Effector CD4-positive, alpha-beta T cell (primary cell): ENCODE results near the gene TM9SF3.

Experiments
- DNase-seq: peaks from one replicate; pipeline ENCODE4 v3.0.0-alpha.2; 2020
- total RNA-seq: gene quantifications from one replicate; lab custom pipeline; 2026; lab: John Stamatoyannopoulos, UW

TM9SF3 gene
- total RNA-seq, result 184 reads per million, percentile 91 among the genes with 10 or more reads in this experiment

DNA sequence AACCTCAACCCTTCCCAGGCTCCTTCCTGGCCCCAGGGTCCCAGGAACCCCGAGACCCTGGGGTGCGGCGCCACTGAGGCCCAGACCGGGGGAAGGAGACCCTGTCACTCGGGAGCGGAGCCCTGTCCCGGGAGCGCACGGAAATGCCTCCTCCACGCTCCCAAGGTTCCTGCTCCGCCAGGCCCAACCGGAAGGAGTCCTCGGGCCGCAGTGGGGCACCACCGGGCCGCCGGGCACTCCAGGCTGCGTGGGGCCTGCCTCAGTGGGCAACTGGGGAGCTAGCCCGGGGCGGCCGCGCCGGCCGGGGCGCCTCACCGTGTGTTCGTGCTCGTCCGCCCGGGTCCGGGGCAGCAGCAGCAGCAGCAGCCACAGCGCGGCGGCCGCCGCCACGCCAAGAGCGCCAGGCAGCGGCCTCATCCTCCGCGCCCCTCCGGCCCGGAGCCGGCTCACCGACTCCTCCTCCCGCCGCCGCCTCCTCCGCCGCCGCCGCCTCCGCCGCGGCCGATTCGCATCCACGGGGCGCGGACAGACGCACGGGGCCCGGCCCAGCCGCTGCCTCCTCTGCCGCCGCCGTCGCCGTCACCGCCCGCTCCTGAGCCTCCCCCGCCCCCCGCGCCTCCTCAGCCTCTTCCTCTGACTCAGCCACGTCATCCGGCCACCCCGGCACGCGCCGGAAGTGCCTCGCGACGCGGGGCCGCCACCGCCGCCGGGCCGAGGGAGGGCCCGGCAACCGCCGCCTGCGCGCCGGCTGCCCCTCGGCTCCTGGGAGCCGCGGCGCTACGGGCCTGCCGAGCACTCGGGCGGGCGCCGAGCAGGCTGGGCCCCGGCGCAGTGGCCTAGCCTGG, at the start of gene TM9SF3:
Gene TM9SF3 (minus strand): TSS at position 594 of the 845 bp plus-strand sequence. CDS start 177 bp downstream, at position 417.
- peak; percentile 91 for DNase-seq

DNA sequence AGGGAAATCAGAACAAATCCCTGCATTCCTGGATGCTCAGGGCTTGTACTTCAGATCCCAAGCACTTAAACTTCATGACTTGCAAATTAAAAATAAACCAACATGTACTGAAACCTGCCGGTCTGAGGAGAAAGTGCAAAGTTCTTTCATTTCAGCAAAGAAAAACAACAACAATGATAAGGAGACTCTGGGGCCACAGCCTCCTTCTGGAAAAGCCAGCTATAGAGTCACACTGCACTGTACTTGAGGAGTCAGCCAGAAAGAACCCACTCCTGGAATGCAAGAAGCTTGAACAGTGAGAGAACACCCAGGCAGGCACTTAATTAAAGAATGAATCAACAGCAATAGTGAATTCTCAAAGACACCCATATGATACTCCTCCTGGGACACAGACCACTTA, 49.7 kb upstream of the TM9SF3 start:
- DNase-seq, result no peak

DNA sequence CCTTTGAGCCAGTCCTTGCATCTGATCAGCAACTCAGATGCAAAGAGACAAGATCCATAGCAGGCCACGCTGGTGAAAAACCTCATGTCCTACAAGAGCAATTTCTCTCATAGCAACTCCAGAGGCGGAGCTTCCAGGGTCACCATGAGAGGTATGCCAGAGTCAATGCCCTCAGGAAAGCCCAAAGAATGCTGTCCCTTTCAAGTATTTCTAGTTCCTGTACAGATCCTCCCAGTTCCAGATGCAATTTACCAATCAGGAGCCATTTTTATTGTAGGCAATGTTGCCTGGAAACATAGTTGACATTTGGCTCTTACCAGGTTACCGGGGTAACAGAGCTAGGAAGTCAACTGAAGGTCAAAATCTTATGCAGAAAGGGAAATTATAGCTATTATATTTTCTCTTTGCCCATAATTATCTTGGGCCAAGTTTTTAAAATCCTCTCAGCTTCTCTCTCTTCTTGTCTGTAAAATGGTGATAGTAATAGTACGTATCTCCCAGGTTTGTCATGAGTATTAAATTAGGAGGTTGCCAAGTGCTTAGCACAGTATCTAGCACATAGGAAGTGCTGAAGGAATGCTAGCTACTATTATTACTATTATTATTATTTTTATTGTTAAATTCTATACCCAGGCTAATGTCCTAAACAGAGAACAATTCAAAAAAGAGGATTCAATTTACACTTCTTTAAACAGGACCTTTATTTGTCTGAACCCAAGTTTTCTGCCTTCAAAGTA, 46.3 kb upstream of the TM9SF3 start:
- DNase-seq, result no peak

DNA sequence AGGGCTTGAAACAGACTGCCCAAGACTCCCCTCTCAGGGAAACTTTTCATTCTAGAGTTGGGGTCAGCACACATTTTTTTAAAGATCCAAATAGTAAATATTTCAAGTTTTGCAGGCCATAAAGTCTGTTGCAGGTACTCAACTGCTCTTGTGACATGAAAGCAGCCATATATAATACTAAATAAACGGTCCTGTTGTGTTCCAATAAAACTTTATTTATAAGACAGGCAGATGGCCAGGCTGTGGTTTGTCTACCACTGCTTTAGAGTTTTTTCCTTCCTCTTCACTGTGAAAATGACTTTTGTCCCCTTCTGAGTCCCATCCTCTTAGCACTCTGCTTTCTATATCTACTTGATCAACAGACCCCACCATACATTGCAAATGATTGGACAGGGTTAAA, 40.5 kb upstream of the TM9SF3 start:
- no peak for DNase-seq

DNA sequence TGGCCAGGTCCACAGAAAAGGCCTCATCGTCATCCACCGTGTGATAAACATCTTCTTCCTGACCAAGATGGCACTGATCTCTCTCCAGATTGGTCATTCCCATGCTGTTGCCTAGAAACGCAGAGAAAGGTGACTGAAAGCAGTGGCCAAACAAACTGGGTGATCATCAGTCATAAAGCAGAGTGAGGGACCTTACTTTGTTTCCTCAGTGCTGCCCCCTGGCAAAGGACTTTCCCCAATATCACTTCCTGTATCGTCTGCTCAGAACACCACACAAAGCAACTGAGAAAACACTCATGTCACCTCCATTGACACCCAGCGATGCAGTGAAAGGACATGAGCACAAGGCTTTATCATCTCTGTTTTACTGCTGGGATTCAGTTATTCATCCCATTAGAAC, 40.0 kb upstream of the TM9SF3 start:
- no peak for DNase-seq

DNA sequence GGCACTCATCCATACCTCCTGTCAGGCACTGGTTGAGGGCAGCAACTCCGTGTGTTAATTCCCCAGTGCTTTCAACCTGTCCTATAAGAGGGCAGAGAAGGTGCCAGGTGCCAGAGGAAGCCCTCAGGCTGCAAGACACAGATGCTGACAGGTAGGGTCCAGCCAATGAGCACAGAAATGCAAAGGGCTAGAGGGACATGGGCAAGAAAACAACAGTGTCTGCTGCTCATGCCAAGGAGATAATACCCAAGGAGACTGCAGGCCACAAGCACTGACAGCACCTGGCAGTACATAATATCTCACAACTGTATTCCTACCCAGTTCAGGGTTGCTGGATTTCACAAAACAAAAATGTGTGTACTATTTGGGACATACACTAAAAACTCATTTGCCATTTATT, 38.4 kb upstream of the TM9SF3 start:
- DNase-seq, result no peak

DNA sequence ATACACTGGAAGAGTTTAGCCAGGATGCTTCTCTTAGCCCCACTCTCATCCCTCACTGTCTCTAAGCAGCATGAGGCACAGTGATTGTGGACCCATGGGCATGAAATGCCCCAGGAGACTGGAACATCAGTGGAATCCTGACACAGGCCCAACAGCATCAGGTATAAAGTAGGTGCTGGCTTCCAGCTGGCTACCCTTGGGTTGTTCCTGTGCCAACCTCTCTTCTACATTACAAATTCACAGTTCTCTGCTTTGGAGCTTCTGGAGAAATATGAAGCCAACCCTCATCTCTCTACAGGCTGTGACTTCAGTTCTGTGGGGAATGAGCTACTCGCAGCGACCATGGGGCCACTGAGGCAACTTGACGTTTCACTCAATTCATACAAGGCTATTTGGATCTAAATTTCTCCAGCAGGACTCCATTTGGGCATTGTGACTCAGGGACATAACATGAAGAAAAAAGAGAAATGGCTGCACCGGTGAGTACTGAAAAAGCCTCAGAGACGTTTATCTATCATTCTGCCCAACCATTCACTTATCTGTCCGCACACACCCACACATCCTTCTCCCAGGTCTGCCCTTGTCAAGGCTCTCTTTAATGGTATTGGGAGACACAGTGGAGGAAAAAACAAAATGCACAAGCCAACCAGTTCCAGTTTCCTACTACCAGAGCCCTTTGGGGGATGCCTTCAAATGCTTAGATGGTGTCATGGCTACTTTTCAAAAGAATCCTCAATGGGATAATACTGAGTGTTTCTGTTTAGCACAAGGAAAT, 35.4 kb upstream of the TM9SF3 start:
- no peak for DNase-seq

DNA sequence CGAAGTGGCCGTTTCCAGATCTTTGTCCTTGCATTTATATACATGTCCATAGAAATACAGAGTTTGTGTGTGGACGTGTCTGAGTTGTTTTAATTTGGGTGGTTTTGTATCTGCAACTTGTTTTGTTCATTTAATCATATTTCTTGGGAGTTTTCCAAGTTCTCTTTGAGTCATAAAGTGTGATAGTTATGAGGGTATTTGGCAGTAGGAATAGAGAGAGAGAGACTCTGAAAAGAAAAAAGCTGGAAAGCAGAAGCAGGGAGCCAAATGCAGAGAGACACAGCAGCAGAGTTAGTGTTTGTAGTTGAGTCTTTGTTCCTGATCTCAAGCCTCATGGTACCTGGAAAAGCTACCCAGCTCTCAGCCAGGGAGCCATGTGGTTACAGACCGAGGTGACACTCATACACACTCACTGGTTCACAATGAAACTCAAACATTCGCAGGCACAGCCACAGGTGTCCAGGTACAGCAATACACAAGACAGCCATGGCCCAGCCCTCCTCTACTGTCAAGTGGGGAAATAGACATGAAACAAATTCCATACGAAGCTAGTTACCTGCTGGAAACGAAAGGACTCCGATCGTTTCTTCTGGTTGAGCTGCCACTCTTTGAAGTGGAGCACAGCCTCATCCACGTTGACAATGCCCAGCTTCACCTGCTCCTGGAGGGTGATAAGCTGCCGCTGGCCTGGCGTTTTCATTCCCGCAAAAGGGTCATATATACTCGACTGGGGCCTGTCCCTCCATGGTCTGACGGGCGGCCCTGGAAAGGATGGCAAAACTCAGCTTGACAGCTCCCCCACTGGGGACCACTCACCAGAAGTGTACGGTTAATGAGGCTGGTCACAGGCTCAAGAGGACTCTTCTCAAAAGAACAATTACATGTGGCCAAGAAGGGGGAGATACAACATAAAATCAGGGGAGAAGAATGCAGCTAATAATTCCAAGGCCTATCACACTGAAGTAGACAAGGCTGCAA, 33.3 kb upstream of the TM9SF3 start:
- DNase-seq, result no peak

DNA sequence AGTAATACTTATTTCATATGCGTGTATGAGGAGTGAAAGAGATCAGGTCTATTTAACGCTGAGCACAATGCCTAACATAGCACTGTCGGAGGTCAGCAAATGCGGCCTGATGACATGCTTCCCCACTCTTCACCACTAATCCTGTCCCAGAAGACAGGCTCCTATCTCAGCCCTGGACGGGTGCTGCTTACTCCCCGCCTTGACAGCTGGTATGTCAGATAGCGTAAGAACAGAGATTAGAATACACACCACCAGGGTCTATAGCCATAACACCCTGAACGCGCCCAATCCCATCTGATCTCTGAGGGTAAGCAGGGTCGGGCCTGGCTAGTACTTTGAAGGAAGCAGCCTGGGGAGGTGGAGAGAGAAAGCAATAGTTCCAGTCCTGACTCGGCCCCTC, 32.3 kb upstream of the TM9SF3 start:
- DNase-seq, result no peak

DNA sequence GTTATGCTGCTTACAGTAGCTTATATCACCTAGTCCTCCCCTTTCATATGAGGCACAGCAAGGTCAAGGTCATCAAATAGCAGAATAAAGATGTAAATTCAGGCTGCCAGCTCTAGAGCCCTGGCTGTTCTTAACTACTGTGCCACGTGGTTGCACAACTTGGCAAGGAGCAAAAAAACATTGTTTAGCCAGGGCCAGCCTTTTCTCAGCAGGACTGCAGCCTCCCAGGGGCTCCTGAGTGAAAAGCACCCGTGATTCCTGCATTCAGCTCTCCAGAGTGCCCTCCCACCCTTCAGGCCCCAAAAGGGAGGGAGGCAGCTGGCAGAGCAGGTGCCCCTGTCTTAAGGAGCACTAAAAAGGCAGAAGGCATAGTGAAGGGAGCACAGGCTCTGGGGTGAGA, 31.8 kb upstream of the TM9SF3 start:
- DNase-seq, result no peak

DNA sequence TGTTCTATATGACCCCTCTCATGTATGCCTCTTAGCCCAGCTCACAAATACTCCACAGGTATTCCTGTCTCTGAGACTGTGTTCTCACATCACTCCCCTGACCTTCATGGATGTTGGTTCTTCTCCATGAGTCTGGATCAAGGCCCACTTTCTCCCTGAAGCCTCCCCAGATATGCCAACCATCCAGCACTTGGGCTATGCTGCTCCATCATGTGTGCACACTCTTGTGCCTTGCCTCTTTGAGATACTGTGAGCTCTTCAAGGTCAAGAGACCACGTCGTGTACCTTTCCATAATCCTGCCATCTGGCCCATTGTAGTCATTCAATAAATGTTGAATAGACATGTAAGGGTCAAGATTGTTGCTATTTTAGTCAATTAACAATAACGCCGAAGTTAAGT, 30.1 kb upstream of the TM9SF3 start:
- no peak for DNase-seq

DNA sequence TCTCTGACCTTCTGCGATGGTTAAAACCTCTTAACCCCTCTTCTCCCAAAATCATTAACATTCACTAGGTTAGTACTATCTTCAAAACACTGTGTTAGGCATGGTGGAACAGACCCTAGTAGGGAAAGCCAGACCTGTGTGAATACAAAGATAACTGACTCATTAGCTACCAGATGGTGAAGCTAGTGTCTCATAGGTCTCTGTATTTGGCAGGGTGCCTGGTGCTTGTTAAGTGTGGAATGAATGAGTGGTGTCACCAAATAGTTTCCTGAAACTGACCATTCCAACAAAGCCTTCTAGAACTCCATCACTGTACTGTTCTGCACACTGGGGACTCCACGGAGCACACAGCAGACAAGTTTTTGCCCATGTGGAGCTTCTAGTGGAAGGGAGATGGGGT, 27.7 kb upstream of the TM9SF3 start:
- DNase-seq, result no peak

DNA sequence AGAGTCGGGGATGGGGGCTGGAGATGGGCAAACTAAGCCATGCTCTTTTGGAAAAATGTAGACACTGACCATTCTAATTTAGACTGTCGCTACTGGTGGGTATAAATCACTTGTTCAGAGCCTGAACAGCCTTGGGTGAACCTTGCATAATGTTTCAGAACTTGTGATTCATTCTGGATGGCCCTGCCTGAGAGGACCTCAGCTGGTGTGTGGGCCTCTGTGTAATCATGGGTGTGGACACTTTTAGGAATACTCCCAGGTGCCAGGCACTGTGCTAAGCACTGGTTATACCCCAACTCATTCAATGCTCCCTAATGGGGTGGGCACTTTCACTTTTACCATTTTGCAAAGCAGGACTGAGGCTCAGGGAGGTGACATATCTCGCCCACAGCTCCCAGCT, 26.8 kb upstream of the TM9SF3 start:
- DNase-seq, result no peak

DNA sequence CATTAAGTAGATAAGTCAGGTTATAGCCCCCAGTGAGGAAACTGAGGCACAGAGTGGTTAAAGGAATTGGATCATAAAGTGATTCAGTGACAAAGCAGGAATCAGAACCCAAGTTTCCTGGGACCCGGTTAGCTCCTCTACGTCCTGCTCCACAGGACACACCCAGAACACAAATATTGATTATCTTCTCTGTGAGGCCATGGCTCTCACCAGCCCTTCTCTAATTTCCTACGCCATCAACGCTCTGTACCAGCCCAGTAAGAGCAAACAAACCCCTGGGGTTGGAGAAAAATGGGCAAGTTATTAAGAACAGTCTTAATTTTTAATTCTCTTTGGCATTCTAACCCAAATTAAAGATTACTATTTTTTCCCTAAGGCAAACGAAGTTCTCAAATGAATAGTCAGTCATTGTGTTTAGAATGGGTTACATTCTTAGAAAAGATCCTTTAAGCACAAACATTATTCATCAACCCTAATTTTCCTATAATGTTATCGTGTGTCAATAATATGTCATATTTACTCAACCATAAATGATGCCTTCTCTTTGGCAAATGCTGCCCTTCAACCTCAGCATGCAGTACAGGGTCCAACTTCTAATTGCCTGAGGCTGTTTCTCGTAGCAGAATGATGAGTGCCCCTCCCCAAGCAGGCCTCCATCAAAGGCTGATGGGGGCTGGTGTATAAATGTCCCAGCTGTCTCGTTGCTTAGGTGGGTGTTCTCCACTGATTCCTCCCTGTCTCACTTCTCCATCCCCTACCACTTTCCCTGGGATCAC, 25.4 kb upstream of the TM9SF3 start:
- no peak for DNase-seq

DNA sequence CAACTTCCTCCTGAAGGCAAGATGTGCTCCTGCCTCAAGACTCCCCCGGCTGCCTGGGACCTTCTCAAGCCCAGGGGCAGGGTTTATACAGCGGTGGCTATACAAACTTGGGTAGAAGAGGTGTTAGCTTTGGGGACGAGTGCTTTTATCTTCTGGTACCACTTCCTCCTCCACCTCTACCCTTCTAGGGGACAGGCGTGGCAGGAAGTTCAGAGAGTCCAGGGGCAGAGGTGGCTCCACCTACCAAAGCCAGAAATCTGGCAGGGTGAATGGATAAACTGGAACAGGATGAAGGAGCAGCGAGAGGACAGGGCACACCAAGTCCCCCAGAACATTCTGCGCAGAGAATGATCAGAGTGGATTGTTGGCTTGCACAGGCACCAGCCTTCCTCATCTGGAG, 24.0 kb upstream of the TM9SF3 start:
- no peak for DNase-seq

DNA sequence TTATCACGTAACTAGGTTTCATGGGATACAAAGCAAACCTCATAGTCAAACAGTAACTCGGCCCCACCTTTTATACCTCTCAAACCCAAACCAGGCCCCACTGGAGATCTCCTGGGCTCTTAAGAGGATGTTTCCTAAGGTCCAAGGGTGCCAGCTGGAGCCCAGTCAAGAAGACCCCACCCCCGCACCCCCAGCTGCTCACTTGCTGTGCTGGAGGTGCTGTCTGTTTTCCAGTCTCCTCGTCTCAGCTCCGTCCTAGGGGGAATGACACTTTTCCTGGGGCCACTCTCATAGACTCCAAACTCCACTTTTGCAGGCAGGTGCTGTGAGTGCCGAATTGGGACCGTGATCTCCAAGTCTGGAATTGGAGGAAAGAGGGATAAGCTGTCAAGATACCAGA, 22.7 kb upstream of the TM9SF3 start:
- no peak for DNase-seq

DNA sequence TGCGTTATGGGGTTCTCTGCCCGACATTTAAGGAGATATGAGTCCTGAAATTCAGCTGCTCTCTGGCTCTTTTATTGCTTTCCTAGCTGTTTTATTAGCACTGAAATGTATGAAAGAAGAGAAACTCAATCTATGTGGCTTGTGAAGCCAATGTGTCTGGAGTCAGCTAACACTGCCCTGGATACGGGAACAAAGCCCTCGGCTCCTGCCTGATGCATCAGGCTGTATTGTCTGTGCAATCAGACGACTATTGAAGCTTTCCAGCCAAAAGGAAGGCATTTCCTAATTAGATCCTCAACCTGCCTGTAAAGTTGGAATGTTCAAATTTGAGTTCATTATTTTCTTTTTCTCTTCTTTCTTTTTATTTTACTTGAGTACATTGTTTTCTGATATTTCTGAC, 22.0 kb upstream of the TM9SF3 start:
- no peak for DNase-seq

DNA sequence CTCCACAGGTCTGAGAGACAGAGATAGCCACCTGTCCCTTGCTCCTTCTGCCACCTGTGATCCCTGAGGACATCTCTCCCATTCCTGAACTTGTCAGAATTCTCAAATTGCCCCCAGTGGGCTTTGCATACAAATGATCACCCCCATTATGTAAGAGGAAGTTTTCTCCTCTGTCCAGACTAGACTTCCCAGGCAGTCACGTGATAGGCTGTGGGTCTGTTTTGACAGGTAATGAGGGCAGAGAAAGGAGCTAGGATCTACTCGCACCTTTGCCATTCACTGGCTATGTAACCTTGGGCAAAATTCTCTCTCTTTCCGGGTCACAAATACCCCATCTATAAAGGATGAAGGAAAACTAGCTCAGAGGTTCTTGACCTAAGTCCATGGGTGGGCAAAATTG, 21.4 kb upstream of the TM9SF3 start:
- no peak for DNase-seq

DNA sequence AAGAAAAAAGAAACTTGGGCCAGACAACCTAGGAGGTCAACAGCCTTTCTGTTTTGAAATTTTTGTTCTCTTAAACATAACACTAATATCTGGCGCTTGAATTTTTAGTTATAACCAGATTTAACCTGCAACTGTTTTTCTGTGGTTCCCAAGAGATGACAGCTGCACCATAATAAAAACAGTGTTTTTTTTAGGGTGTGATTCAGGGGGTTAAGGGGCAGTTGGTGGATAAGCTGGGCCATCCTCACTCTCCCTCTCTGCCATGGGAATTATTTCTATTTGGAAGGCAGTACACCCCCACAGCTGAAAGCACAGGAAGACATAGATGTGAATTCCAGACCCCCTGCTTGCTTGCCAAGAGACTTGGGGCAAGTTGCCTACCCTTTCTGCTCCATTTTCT, 20.1 kb upstream of the TM9SF3 start:
- DNase-seq, result no peak

DNA sequence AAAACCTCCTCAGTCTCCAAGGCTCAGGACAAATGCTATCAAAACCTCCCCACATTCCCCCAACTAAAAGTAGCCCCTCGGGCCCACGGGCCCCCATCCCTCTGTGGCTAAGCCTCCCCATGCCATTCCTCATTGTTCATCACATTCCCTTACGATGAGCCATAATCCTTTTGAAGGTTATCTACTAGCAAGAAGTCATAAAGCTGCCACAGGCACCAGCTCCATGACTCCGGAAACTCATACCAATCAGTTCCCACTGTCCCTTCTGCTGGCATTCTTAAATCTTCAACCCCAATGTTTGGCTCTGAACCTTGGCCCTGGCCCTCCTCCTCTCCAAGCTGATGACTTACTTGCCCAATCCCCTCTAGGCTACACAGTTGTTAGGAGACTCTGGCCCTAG, 19.4 kb upstream of the TM9SF3 start:
- no peak for DNase-seq

DNA sequence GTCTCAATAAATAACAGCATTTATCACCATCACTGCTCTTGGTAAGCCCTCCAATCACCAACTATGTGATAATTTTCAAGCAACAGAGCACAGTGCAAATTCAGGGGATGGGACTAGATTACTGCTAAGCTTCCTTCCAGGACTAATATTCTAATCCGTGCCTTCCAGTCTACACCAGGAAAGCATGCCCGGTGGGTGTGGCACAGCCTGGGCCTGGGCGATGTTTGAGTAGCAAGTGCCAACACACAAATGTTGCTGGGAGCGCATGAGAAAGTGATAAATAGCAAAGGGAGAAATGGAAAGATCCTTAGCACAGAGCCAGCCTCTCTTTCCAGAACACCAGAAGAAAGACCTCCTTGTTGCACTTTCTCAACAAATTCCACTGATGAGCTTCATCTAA, 13.5 kb upstream of the TM9SF3 start:
- no peak for DNase-seq
